WTC11 (cell line): ENCODE measurements around the gene GPR108. TPM values are rescaled to one million over a fixed set of nuclear protein-coding genes. Genes with fewer than 3 reads are reported as not detected.

Experiments
- ATAC-seq: fragments of 200-7000 bp; cut with Tn5 transposase; 2 replicates; pipeline ENCODE4 v1.10.0; 2021; ENCODE audit warnings: mild to moderate bottlenecking, moderate library complexity
- CTCF ChIA-PET: fragments of 300-600 bp; sonication (Branson Sonifier 250); formaldehyde crosslinking; loops from one replicate; lab custom pipeline; 2021; ENCODE audit warnings: antibody characterized with exemption; lab: Charles Lee
- POLR2A ChIA-PET: fragments of 350-600 bp; sonication (Branson Sonifier 250); formaldehyde crosslinking; loops from one replicate; lab custom pipeline; 2021; ENCODE audit warnings: antibody characterized with exemption; lab: Charles Lee
- DNase-seq: peaks from one replicate; pipeline ENCODE4 v3.0.0; 2021; ENCODE audit warnings: low spot score
- H3K27ac Mint-ChIP-seq: 2 replicates; pipeline ENCODE4 v1.8.0; 2021; ENCODE audit warnings: mixed read lengths
- H3K27me3 Mint-ChIP-seq: 2 replicates; pipeline ENCODE4 v1.8.0; 2021; ENCODE audit warnings: low read depth, mild to moderate bottlenecking, moderate library complexity, mixed read lengths
- H3K36me3 Mint-ChIP-seq: 2 replicates; pipeline ENCODE4 v1.8.0; 2021; ENCODE audit warnings: mixed read lengths
- H3K4me1 Mint-ChIP-seq: 2 replicates; pipeline ENCODE4 v1.8.0; 2022; ENCODE audit warnings: mixed read lengths
- H3K4me3 Mint-ChIP-seq: 2 replicates; pipeline ENCODE4 v1.8.0; 2021; ENCODE audit warnings: mild to moderate bottlenecking, moderate library complexity, mixed read lengths
- H3K9me3 Mint-ChIP-seq: 2 replicates; pipeline ENCODE4 v1.8.0; 2021; ENCODE audit warnings: mixed read lengths
- ETV6 ChIP-seq: sonication (generic); formaldehyde crosslinking; IDR thresholded peaks from 2 replicates; pipeline ENCODE4 v1.8.1; 2022; ENCODE audit warnings: mild to moderate bottlenecking, missing genetic modification reagents
- HMGA2 ChIP-seq: fragments of 250-450 bp; sonication (Bioruptor Pico); IDR thresholded peaks from 2 replicates; pipeline ENCODE4 v1.4.0; 2021; ENCODE audit warnings: mild to moderate bottlenecking, moderate library complexity
- IRF2 ChIP-seq: sonication (generic); formaldehyde crosslinking; IDR thresholded peaks from 2 replicates; pipeline ENCODE4 v1.8.0; 2022; ENCODE audit warnings: low read depth, missing genetic modification reagents, borderline replicate concordance
- MXD4 ChIP-seq: fragments of 250-450 bp; sonication (Bioruptor Pico); IDR thresholded peaks from 2 replicates; pipeline ENCODE4 v1.8.0; 2021; ENCODE audit warnings: mild to moderate bottlenecking, moderate library complexity, borderline replicate concordance
- MYBL2 ChIP-seq: sonication (generic); formaldehyde crosslinking; IDR thresholded peaks from 2 replicates; pipeline ENCODE4 v1.8.1; 2023; ENCODE audit warnings: mild to moderate bottlenecking, moderate library complexity, missing genetic modification reagents
- RELA ChIP-seq: sonication (generic); formaldehyde crosslinking; IDR thresholded peaks from 2 replicates; pipeline ENCODE4 v1.8.1; 2022; ENCODE audit warnings: missing genetic modification reagents, mild to moderate bottlenecking, borderline replicate concordance
- SOX15 ChIP-seq: fragments of 250-450 bp; sonication (Bioruptor Pico); IDR thresholded peaks from 2 replicates; pipeline ENCODE4 v1.9.0; 2021; ENCODE audit warnings: mild to moderate bottlenecking
- SP1 ChIP-seq: sonication (generic); formaldehyde crosslinking; conservative IDR thresholded peaks from 2 replicates; pipeline ENCODE4 v1.8.1; 2022; ENCODE audit warnings: missing genetic modification reagents
- ZNF121 ChIP-seq: sonication (generic); formaldehyde crosslinking; IDR thresholded peaks from 2 replicates; pipeline ENCODE4 v1.8.0; 2023; ENCODE audit warnings: missing genetic modification reagents
- ZNF263 ChIP-seq: sonication (generic); formaldehyde crosslinking; IDR thresholded peaks from 2 replicates; pipeline ENCODE4 v1.8.1; 2022; ENCODE audit warnings: low read depth, mild to moderate bottlenecking, moderate library complexity, missing genetic modification reagents
- ZNF317 ChIP-seq: sonication (generic); formaldehyde crosslinking; IDR thresholded peaks from 2 replicates; pipeline ENCODE4 v1.8.1; 2023; ENCODE audit warnings: low read depth, mild to moderate bottlenecking, moderate library complexity, missing genetic modification reagents, borderline replicate concordance
- ZNF416 ChIP-seq: fragments of 250-450 bp; sonication (Bioruptor Pico); IDR thresholded peaks from 2 replicates; pipeline ENCODE4 v1.9.0; 2021; ENCODE audit warnings: mild to moderate bottlenecking, inconsistent platforms
- total RNA-seq: library from RNA; stranded (reverse); gene quantifications from 3 replicates; pipeline ENCODE4 v1.2.3, GENCODE V29; 2021
- TF ChIP-seq, protein P1 (sequence below): sonication (generic); formaldehyde crosslinking; IDR thresholded peaks from 2 replicates; pipeline ENCODE4 v1.8.1; 2022; ENCODE audit warnings: mild to moderate bottlenecking, missing genetic modification reagents, moderate library complexity, borderline replicate concordance
- TF ChIP-seq, protein P2 (sequence below): sonication (generic); formaldehyde crosslinking; IDR thresholded peaks from 2 replicates; pipeline ENCODE4 v1.8.1; 2022; ENCODE audit warnings: mild to moderate bottlenecking, moderate library complexity, missing genetic modification reagents
- TF ChIP-seq, protein P3 (sequence below): sonication (generic); formaldehyde crosslinking; IDR thresholded peaks from 2 replicates; pipeline ENCODE4 v1.8.0; 2022; ENCODE audit warnings: mild to moderate bottlenecking, missing genetic modification reagents
- TF ChIP-seq, protein P4 (sequence below): sonication (generic); formaldehyde crosslinking; IDR thresholded peaks from 2 replicates; pipeline ENCODE4 v1.8.1; 2022; ENCODE audit warnings: missing genetic modification reagents, borderline replicate concordance
- TF ChIP-seq, protein P5 (sequence below): sonication (generic); formaldehyde crosslinking; IDR thresholded peaks from 2 replicates; pipeline ENCODE4 v1.8.1; 2023; ENCODE audit warnings: mild to moderate bottlenecking, missing genetic modification reagents, moderate library complexity
- TF ChIP-seq, protein P6 (sequence below): sonication (generic); formaldehyde crosslinking; IDR thresholded peaks from 2 replicates; pipeline ENCODE4 v1.8.1; 2023; ENCODE audit warnings: mild to moderate bottlenecking, missing genetic modification reagents
- TF ChIP-seq, protein P7 (sequence below): sonication (generic); formaldehyde crosslinking; IDR thresholded peaks from 2 replicates; pipeline ENCODE4 v1.8.1; 2022; ENCODE audit warnings: low read depth, missing genetic modification reagents, borderline replicate concordance
- TF ChIP-seq, protein P8 (sequence below): fragments of 200-600 bp; IDR thresholded peaks from 2 replicates; pipeline ENCODE4 v1.8.0; 2022; ENCODE audit warnings: antibody characterized with exemption
- TF ChIP-seq, protein P9 (sequence below): fragments of 250-450 bp; sonication (Bioruptor Pico); IDR thresholded peaks from 2 replicates; pipeline ENCODE4 v1.9.0; 2021; ENCODE audit warnings: moderate library complexity, mild to moderate bottlenecking, inconsistent platforms, borderline replicate concordance

GPR108 gene
- total RNA-seq, 1 experiment from 2014 or later: 48.7 TPM

DNA sequence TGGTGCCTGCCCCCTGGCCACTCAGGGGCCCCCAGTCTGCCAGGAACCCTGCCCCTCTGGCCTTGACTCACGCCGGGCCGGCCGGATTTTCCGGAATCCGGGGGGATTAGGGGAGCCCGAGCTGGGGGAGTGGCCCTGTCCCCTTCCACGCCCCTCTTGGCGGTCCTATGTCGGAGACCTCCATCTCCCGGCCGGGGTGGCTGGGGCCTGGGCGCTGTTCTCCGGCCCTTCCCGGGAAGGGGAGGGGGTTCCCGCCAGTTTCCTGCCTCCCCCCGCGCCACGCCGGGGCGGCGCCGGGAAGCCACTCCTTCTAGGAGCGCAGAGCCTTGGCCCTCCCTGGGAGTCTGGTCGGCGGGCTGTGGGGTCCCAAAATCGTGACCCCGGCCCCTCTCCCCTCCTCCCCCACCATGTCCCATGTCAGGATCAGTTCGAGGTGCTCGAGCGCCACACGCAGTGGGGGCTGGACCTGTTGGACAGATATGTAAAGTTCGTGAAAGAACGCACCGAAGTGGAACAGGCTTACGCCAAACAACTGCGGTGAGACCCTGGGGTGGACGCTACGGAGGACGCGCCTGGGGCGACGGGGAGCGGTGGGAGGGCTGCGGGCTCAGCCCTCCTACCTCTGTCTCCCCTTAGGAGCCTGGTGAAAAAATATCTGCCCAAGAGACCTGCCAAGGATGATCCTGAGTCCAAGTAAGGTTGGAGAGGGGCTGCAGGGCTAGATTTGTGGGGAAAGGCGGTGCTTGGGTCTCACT, 3.4 kb upstream of the GPR108 start:
- ChIA-PET CTCF (interaction anchor here (1.0 to 1.1 kb wide), 2 partner anchors 12 to 224 kb away, joined by 3 to 8 read pairs; no protein-coding TSS in a partner anchor), POLR2A (interaction anchor here (1.0 to 3.9 kb wide), 2 partner anchors 12 to 26 kb away, joined by 5 to 29 read pairs; partner anchors contain the start of gene SH2D3A)
- Mint-ChIP-seq H3K27me3 (no peaks in the 10 kb centered on the region), H3K4me1 (peaks cover 51% of the 10 kb centered on the region), H3K4me3 (peak overlapping the region; percentile 84), H3K36me3 (peaks cover 28% of the 10 kb centered on the region), H3K9me3 (no peaks in the 10 kb centered on the region), H3K27ac (peak overlapping the region; percentile 87)
- TF ChIP-seq SP1 (CRISPR knock-in tag): 0 out of 2 replicates have a peak, but pooled peaks have one; percentile 36
- TF ChIP-seq, protein P1, sequence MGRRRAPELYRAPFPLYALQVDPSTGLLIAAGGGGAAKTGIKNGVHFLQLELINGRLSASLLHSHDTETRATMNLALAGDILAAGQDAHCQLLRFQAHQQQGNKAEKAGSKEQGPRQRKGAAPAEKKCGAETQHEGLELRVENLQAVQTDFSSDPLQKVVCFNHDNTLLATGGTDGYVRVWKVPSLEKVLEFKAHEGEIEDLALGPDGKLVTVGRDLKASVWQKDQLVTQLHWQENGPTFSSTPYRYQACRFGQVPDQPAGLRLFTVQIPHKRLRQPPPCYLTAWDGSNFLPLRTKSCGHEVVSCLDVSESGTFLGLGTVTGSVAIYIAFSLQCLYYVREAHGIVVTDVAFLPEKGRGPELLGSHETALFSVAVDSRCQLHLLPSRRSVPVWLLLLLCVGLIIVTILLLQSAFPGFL (CRISPR knock-in tag): no peak
- TF ChIP-seq, protein P2, sequence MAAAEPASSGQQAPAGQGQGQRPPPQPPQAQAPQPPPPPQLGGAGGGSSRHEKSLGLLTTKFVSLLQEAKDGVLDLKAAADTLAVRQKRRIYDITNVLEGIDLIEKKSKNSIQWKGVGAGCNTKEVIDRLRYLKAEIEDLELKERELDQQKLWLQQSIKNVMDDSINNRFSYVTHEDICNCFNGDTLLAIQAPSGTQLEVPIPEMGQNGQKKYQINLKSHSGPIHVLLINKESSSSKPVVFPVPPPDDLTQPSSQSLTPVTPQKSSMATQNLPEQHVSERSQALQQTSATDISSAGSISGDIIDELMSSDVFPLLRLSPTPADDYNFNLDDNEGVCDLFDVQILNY: 0 out of 2 replicates have a peak, but pooled peaks have one; percentile 41
- ATAC-seq (peak; percentile 2; the same call in 1 of the 2 replicates), DNase-seq (peak; percentile 75)

DNA sequence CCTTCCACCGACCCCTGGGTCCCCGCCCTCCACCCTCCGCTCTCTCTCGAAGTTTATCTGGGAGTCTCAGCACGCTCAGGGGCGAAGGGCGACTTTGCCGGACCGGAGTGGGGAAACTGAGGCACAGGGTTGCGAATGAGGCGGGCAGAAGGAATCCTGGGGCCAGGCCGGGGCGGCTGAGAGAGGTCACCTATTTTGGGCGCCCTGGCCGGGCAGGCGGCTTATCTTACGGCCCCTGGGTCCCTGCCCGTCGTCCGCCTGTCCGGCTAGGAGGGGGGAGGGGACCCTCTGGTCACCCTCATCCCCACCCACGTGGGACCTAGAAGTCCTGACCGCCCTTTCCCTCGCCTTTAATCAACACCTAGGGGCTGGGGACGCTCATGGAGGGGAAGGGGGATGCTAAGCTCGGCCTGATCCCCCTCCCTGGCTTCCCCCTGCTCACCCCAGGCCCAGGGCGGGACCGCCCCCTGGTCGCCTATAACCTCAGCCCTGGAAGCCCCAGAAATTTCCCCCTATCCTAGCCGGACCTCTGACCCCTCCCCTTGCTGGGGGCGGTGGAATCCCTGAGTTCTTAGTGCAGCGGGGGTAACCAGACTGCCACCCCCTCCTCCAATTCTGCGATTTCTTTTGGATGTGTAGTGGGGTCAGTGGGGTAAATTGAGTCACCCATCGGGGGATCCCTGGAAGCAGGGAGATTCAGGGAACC, 2.7 kb upstream of the GPR108 start:
- peaks cover 20% of the 10 kb centered on the region for H3K36me3 Mint-ChIP-seq
- no peak overlapping the region for H3K27ac Mint-ChIP-seq
- CTCF ChIA-PET: interaction anchor here (1.0 to 1.1 kb wide), 2 partner anchors 12 to 223 kb away, joined by 3 to 8 read pairs; no protein-coding TSS in a partner anchor
- ATAC-seq (peak; percentile 2; the same call in 1 of the 2 replicates), DNase-seq (peak; percentile 51)
- H3K4me1 Mint-ChIP-seq: peaks cover 59% of the 10 kb centered on the region
- POLR2A ChIA-PET: interaction anchor here (1.0 to 3.9 kb wide), 2 partner anchors 13 to 27 kb away, joined by 5 to 29 read pairs; partner anchors contain the start of gene SH2D3A
- H3K27me3 Mint-ChIP-seq: no peaks in the 10 kb centered on the region
- peak overlapping the region; percentile 84 for H3K4me3 Mint-ChIP-seq
- H3K9me3 Mint-ChIP-seq: no peaks in the 10 kb centered on the region
- TF ChIP-seq SOX15 (CRISPR knock-in tag): no peak
- TF ChIP-seq, protein P3, sequence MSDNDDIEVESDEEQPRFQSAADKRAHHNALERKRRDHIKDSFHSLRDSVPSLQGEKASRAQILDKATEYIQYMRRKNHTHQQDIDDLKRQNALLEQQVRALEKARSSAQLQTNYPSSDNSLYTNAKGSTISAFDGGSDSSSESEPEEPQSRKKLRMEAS (CRISPR knock-in tag): peak; percentile 30; the same call in 1 of the 2 replicates
- TF ChIP-seq, protein P4, sequence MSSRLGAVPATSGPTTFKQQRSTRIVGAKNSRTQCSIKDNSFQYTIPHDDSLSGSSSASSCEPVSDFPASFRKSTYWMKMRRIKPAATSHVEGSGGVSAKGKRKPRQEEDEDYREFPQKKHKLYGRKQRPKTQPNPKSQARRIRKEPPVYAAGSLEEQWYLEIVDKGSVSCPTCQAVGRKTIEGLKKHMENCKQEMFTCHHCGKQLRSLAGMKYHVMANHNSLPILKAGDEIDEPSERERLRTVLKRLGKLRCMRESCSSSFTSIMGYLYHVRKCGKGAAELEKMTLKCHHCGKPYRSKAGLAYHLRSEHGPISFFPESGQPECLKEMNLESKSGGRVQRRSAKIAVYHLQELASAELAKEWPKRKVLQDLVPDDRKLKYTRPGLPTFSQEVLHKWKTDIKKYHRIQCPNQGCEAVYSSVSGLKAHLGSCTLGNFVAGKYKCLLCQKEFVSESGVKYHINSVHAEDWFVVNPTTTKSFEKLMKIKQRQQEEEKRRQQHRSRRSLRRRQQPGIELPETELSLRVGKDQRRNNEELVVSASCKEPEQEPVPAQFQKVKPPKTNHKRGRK (CRISPR knock-in tag): no peak
- TF ChIP-seq ZNF121 (CRISPR knock-in tag): no peak
- TF ChIP-seq MXD4 (CRISPR knock-in tag): no peak
- TF ChIP-seq HMGA2 (CRISPR knock-in tag): no peak
- TF ChIP-seq ZNF317 (CRISPR knock-in tag): no peak
- TF ChIP-seq, protein P5, sequence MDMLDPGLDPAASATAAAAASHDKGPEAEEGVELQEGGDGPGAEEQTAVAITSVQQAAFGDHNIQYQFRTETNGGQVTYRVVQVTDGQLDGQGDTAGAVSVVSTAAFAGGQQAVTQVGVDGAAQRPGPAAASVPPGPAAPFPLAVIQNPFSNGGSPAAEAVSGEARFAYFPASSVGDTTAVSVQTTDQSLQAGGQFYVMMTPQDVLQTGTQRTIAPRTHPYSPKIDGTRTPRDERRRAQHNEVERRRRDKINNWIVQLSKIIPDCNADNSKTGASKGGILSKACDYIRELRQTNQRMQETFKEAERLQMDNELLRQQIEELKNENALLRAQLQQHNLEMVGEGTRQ: no peak
- TF ChIP-seq, protein P6, sequence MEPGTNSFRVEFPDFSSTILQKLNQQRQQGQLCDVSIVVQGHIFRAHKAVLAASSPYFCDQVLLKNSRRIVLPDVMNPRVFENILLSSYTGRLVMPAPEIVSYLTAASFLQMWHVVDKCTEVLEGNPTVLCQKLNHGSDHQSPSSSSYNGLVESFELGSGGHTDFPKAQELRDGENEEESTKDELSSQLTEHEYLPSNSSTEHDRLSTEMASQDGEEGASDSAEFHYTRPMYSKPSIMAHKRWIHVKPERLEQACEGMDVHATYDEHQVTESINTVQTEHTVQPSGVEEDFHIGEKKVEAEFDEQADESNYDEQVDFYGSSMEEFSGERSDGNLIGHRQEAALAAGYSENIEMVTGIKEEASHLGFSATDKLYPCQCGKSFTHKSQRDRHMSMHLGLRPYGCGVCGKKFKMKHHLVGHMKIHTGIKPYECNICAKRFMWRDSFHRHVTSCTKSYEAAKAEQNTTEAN (CRISPR knock-in tag): no peak
- TF ChIP-seq, protein P7, sequence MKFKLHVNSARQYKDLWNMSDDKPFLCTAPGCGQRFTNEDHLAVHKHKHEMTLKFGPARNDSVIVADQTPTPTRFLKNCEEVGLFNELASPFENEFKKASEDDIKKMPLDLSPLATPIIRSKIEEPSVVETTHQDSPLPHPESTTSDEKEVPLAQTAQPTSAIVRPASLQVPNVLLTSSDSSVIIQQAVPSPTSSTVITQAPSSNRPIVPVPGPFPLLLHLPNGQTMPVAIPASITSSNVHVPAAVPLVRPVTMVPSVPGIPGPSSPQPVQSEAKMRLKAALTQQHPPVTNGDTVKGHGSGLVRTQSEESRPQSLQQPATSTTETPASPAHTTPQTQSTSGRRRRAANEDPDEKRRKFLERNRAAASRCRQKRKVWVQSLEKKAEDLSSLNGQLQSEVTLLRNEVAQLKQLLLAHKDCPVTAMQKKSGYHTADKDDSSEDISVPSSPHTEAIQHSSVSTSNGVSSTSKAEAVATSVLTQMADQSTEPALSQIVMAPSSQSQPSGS (CRISPR knock-in tag): 0 out of 2 replicates have a peak, but pooled peaks have one; percentile 9
- no peak for TF ChIP-seq ETV6
- TF ChIP-seq IRF2 (CRISPR knock-in tag): no peak
- no peak for TF ChIP-seq RELA (CRISPR knock-in tag)
- TF ChIP-seq, protein P8, sequence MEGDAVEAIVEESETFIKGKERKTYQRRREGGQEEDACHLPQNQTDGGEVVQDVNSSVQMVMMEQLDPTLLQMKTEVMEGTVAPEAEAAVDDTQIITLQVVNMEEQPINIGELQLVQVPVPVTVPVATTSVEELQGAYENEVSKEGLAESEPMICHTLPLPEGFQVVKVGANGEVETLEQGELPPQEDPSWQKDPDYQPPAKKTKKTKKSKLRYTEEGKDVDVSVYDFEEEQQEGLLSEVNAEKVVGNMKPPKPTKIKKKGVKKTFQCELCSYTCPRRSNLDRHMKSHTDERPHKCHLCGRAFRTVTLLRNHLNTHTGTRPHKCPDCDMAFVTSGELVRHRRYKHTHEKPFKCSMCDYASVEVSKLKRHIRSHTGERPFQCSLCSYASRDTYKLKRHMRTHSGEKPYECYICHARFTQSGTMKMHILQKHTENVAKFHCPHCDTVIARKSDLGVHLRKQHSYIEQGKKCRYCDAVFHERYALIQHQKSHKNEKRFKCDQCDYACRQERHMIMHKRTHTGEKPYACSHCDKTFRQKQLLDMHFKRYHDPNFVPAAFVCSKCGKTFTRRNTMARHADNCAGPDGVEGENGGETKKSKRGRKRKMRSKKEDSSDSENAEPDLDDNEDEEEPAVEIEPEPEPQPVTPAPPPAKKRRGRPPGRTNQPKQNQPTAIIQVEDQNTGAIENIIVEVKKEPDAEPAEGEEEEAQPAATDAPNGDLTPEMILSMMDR: no peak
- TF ChIP-seq, protein P9, sequence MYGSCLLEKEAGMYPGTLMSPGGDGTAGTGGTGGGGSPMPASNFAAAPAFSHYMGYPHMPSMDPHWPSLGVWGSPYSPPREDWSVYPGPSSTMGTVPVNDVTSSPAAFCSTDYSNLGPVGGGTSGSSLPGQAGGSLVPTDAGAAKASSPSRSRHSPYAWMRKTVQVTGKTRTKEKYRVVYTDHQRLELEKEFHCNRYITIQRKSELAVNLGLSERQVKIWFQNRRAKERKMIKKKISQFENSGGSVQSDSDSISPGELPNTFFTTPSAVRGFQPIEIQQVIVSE: no peak
- TF ChIP-seq ZNF416 (CRISPR knock-in tag): no peak
- TF ChIP-seq ZNF263 (CRISPR knock-in tag): peak; percentile 40; the same call in 1 of the 2 replicates
- 0 out of 2 replicates have a peak, but pooled peaks have one; percentile 35 for TF ChIP-seq MYBL2 (CRISPR knock-in tag)
